ENCODE data around the gene ISM1. TPM values are rescaled to one million over a fixed set of nuclear protein-coding genes. Genes with fewer than 3 reads are reported as not detected.

Gene ISM1
- total and polyA plus RNA-seq, 2 of the 13 experiments (the other 11 are each of a cell fraction or from before 2014, with no cell fraction given), result 0.40 to 1.4 TPM

GRCh38 chr20:13325033-13325432 is 104.0 kb downstream of the ISM1 start (continued):
- TF ChIP-seq ZBTB39 (CRISPR knock-in tag; IDR thresholded peaks at IDR 0.05), result no peak
- no peak for TF ChIP-seq RBAK (CRISPR knock-in tag; IDR thresholded peaks at IDR 0.05)
- no peak for TF ChIP-seq JUN (CRISPR knock-in tag; IDR thresholded peaks at IDR 0.05)
- peak; percentile 94 for TF ChIP-seq SP140L (CRISPR knock-in tag; IDR thresholded peaks at IDR 0.05; ENCODE audit: borderline replicate concordance)
- no peak for TF ChIP-seq HNRNPL (IDR thresholded peaks at IDR 0.05; ENCODE audit: low read depth, low read length)
- TF ChIP-seq RORA (CRISPR knock-in tag; IDR thresholded peaks at IDR 0.05), result no peak
- TF ChIP-seq ZNF652 (CRISPR knock-in tag; IDR thresholded peaks at IDR 0.05; ENCODE audit: borderline replicate concordance, low read depth), result no peak
- no peak for TF ChIP-seq NCOR1 (IDR thresholded peaks at IDR 0.05; ENCODE audit: borderline replicate concordance, low read length)
- no peak for TF ChIP-seq STAT5B (CRISPR knock-in tag; IDR thresholded peaks at IDR 0.05)
- TF ChIP-seq FOXJ3 (CRISPR knock-in tag; IDR thresholded peaks at IDR 0.05; ENCODE audit: borderline replicate concordance), result no peak
- no peak for TF ChIP-seq ZNF597 (CRISPR knock-in tag; IDR thresholded peaks at IDR 0.05)
- 0 out of 2 replicates have a peak, but pooled peaks have one; percentile 53 for TF ChIP-seq ZNF501 (CRISPR knock-in tag; IDR thresholded peaks at IDR 0.05)
- TF ChIP-seq JUNB (CRISPR knock-in tag; IDR thresholded peaks at IDR 0.05; ENCODE audit: borderline replicate concordance), result no peak
- no peak for TF ChIP-seq RFX3 (CRISPR knock-in tag; IDR thresholded peaks at IDR 0.05)
- no peak for TF ChIP-seq ZNF280D (CRISPR knock-in tag; IDR thresholded peaks at IDR 0.05)
- no peak for TF ChIP-seq POGZ (CRISPR knock-in tag; IDR thresholded peaks at IDR 0.05)
- no peak for TF ChIP-seq HNF4A (CRISPR knock-in tag; IDR thresholded peaks at IDR 0.05)
- no peak for TF ChIP-seq DMTF1 (CRISPR knock-in tag; IDR thresholded peaks at IDR 0.05)
- TF ChIP-seq CREB1 (IDR thresholded peaks at IDR 0.05), result no peak
- TF ChIP-seq CREB1 (CRISPR knock-in tag; IDR thresholded peaks at IDR 0.05), result no peak
- peak; percentile 41; the same call in 1 of the 2 replicates for TF ChIP-seq DRAP1 (CRISPR knock-in tag; IDR thresholded peaks at IDR 0.05)
- TF ChIP-seq ZNF777 (CRISPR knock-in tag; IDR thresholded peaks at IDR 0.05), result no peak
- TF ChIP-seq NR2F6 (IDR thresholded peaks at IDR 0.05), result no peak
- peak; percentile 49; the same call in 1 of the 2 replicates for TF ChIP-seq NR2F6 (CRISPR knock-in tag; IDR thresholded peaks at IDR 0.05)

Data from HepG2 (cell line).